HG02981 (cell line): ENCODE results near the gene WDR53.
"Not testable (repeated sequence)": the region's sequence is repeated elsewhere in the genome, so short reads cannot be mapped to it uniquely, and the experiment has no call there.

Source experiments
- ATAC-seq: cut with Tn5 transposase; IDR thresholded peaks from one replicate; pipeline ENCODE4 v1.9.1; 2021; ENCODE audit warnings: mild to moderate bottlenecking, moderate library complexity; ENCODE audit not compliant: unreplicated experiment

Gene WDR53

GRCh38 chr3:196568246-196569002, at the start of gene WDR53, which contains the start of gene FBXO45:
WDR53 (minus strand) TSS chr3:196568554; CDS start chr3:196561475, 7,079 bp downstream.
FBXO45 (plus strand) TSS chr3:196568660; CDS start chr3:196568985, 325 bp downstream.
- peak; percentile 88 for ATAC-seq

DNA sequence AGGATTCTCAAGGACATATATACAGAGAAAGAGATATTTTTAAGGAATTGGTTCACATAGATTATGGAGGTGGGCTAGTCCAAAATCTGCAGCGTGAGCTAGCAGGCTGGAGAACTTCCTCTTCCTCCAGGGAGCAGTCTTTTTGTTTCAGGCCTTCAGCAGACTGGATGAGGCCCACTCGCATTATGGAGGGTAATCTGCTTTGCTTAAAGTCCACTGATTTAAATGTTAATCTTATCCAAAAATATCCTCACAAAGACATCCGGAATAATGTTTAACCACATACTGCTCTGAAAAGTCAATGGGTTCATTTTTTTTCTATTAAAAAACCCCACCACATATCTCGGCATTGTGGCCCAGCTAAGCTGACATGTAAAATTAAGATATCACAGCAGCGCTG, 48.9 kb upstream of the WDR53 start:
- no peak for ATAC-seq

GRCh38 chr3:196615234-196615633, 46.9 kb upstream of the WDR53 start:
- not testable (repeated sequence) for ATAC-seq

GRCh38 chr3:196611761-196612483, 43.6 kb upstream of the WDR53 start:
- no peak for ATAC-seq

GRCh38 chr3:196609805-196610515, 41.6 kb upstream of the WDR53 start:
- ATAC-seq: no peak

DNA sequence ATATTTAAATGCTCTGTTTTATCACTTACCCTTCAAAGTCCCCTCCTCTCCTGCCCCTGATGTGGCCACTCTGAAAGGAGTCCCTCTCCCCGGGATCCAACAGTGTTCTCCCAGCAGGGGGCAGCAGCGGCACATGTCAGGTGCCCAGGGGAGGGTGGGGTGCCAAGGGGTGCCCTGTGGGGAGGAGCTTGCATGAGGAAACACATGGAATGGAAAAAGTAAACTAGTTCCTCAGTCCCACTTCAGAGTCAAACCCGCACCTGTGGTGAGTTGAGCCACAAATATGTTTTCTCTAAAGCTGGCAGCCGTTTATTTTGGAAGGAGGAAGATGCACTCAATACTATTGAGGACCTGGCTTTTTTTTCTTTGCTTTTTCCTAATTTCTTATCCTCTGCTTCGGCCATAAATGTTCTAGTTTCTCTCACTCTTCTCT, 41.0 kb upstream of the WDR53 start:
- peak; percentile 86 for ATAC-seq

- no peak for ATAC-seq
These were observed 40.3 kb upstream of the WDR53 start for GRCh38 chr3:196608693-196609092.

DNA sequence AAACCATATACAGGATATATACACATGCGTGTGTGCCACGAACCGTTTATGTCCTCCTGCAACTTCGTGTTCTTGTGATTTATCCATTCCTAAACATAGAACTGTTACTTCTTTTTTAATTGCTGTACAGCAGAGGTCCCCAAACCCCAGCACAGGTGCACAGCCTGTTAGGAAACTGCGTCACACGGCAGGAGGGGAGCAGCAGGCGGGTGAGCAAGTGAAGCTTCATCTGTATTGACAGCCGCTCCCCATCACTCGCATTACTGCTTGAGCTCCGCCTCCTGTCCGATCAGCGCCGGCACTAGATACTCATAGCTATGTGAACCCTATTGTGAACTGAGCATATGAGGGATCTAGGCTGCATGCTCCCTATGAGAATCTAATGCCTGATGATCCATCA, 36.2 kb upstream of the WDR53 start:
- no peak for ATAC-seq

DNA sequence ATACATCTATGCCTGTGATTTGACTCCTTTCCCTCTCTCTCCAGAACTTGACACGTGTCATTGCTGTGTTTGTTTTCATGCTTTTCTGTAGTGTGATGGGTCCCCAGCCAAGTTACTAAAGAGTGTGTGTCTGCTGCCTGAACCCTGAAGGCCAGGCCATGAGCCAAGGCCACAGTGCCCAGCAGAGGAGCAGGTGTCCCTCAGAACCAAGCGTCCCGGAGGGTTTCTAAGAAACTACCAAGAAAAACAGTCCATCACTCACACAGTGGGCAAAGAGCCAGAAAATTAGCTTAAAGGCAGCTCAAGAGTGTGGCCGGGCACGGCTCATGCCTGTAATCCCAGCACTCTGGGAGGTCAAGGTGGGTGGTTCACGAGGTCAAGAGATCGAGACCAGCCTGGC, 35.3 kb upstream of the WDR53 start:
- ATAC-seq: no peak

GRCh38 chr3:196602673-196603072, 34.3 kb upstream of the WDR53 start:
- no peak for ATAC-seq

GRCh38 chr3:196600359-196600758, 32.0 kb upstream of the WDR53 start:
- no peak for ATAC-seq

DNA sequence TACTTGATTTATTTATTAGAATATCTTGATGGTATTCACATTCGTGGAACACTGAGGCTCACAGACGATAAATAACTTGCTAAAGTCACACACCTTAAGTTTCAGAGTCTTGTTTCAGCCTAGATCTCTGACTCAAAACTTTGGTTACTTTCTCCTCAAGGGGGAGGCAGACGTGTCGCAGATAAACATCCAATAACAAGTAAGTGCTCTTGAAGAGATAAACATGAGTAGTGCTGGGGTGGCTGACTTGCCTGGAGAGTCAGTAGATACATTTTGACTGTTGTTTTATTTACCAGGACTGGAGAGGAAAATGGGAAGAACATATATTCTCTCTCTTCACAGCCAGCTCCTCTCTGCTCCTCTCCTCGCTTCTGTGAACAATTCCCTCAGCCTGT, 31.4 kb upstream of the WDR53 start:
- no peak for ATAC-seq

- not testable (repeated sequence) for ATAC-seq
These were observed 29.8 kb upstream of the WDR53 start for GRCh38 chr3:196597971-196598733.

DNA sequence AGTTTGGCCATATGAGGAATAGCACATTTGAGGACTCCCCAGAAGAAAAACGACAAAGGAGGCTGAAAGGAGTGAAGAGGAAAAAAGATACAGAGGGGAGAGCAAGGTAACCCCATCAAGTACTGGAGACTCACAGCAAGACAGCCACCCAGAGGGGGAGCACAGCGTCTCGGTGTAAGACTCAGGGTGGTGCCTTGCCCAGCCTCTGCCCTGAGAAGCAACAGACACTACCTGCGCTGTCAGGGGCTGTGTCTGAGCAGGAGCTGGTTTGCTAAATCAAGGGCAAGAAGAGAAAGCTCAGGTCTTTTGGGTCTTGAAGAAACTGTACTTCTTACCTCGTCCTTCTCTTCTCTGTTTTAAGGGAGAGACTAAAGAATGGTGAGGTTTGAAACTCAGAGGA, 28.0 kb upstream of the WDR53 start:
- ATAC-seq: no peak

DNA sequence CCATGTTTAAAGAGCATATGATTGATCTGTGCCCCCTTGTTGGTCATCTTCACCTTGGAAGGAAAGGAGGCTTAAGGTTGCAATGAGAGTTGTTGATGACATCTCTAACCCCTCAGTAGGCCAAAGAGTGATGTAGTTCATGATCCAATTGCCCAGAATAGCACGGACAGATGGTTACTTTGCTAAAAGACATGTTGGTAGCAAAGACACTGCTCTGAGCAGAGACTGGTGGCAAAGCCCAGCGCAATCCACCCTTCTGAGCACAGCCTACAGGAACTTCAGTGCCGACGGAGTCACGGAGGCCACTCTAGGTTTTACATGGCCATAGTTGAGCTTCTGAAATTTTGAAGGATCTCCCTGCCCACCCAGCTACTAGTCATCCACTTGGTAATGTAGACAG, 21.9 kb upstream of the WDR53 start:
- no peak for ATAC-seq

DNA sequence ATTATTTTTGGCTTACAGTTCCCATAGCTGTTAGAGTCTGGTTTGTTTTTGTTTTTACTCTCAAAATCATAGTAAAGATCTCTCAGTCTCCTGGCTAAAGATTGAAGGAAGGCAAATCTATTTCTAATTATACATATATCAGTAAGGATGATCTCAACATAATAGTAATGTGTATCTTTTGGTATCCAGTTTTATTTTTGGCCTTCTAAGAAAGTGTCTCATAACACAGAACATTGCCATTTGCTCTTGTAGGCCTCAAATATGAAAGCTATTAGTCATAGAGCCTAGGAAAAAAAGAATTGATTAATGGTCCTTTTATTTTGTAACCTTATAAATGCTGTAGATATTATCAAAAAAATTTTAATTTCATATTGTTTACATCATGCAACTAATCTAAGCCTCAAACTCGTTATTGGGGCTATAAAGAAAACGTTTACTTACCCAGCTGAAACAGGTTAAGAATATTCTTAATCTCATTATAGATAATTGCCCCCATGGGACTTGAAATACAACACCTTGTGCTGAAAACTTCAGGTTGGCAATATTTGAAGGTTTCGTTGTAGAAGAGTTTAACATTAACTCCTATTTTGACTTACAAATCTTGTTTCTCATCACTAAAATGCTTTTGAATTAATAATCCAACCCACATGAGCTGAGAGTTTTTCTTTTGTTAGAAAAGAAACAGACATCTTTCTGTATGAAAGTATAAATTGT, 16.8 kb upstream of the WDR53 start:
- no peak for ATAC-seq

DNA sequence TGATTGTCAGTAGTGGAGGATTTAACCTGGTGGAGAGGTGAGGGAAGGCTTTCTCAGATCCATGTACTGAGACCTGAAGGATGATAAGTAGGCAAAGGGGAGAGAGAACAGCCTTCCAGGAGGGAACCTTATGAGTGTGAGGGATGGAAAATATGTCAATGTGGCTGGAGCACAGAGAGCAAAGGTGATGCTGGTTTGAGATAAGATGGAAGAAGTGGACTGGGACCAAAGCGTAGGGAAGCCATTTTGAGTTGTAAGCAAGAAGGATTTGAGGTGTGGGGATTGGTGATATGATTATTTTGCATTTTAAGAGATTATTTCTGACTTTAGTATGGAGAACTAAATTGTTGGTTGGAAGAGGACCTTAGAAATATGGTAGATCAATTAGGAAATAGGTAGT, 4.0 kb upstream of the WDR53 start:
- ATAC-seq: no peak

GRCh38 chr3:196570332-196570731, 2.0 kb upstream of the WDR53 start:
- ATAC-seq: not testable (repeated sequence)

DNA sequence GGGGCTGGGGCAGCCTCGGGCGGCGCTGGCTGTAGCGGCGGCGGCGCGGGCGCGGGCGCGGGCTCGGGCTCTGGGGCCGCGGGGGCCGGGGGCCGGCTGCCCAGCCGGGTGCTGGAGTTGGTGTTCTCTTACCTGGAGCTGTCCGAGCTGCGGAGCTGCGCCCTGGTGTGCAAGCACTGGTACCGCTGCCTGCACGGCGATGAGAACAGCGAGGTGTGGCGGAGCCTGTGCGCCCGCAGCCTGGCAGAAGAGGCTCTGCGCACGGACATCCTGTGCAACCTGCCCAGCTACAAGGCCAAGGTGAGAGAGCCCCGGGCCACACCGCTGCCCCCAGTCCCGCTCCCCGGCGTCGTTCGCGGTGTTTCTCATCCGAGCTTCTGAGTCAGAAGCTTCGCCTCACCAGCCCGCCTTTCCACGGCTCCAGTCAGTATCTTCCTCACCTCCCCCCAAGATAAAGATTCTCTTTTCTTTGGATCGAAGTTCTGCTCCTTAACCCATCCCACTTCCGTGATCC, 706 bp upstream of the WDR53 start:
- ATAC-seq: peak; percentile 34

GRCh38 chr3:196563721-196564225, 4.6 kb downstream of the WDR53 start:
- ATAC-seq: no peak
